PC-3 (cell line): Measurements from ENCODE around the gene CSK. TPM values are rescaled to one million over a fixed set of nuclear protein-coding genes. Genes with fewer than 3 reads are reported as not detected.

Experiments
- ATAC-seq: fragments of 200-7000 bp; cut with Tn5 transposase; 2 replicates; pipeline ENCODE4 v1.9.1; 2020; ENCODE audit warnings: mild to moderate bottlenecking, moderate library complexity
- BruUV-seq: library from RNA; stranded (reverse); fragments of 400-500 nt; replicated peaks from 2 replicates; lab custom pipeline; 2021; lab: Mats Ljungman, UMichigan
- CTCF ChIA-PET: fragments of 300-600 bp; sonication (Branson Sonifier 250); formaldehyde crosslinking; loops from one replicate; lab custom pipeline; 2022; ENCODE audit warnings: antibody characterized with exemption; lab: Charles Lee
- POLR2A ChIA-PET: fragments of 300-600 bp; sonication (Branson Sonifier 250); formaldehyde crosslinking; loops from one replicate; lab custom pipeline; 2022; ENCODE audit warnings: antibody characterized with exemption; ENCODE audit not compliant: unreplicated experiment; lab: Charles Lee
- DNase-seq: peaks from one replicate; pipeline ENCODE4 v3.0.0-alpha.2; 2015
- H2AFZ ChIP-seq: fragments of 300-600 bp; sonication (generic); 2 replicates; pipeline ENCODE4 v1.6.0; 2016; ENCODE audit warnings: antibody characterized with exemption, low read length
- H3F3A ChIP-seq: fragments of 300-600 bp; sonication (generic); one replicate; pipeline ENCODE4 v1.6.0; 2017; ENCODE audit warnings: antibody characterized with exemption, low read length, control low read depth, mild to moderate bottlenecking; ENCODE audit not compliant: unreplicated experiment
- H3K27ac ChIP-seq: fragments of 300-600 bp; sonication (generic); 2 replicates; pipeline ENCODE4 v1.5.1; 2016; ENCODE audit warnings: mild to moderate bottlenecking, low read length
- H3K27me3 ChIP-seq: fragments of 300-600 bp; sonication (generic); 2 replicates; pipeline ENCODE4 v1.6.1; 2016; ENCODE audit warnings: low read length, mixed read lengths
- H3K36me3 ChIP-seq: fragments of 300-600 bp; sonication (generic); 2 replicates; pipeline ENCODE4 v1.6.1; 2016; ENCODE audit warnings: low read depth, mixed run types, low read length, mixed read lengths
- H3K4me1 ChIP-seq: fragments of 300-600 bp; sonication (generic); 2 replicates; pipeline ENCODE4 v1.5.1; 2016; ENCODE audit warnings: low read length; ENCODE audit not compliant: insufficient read depth
- H3K4me2 ChIP-seq: fragments of 300-600 bp; sonication (generic); 2 replicates; pipeline ENCODE4 v1.6.0; 2016; ENCODE audit warnings: low read length
- H3K4me3 ChIP-seq: fragments of 300-600 bp; sonication (generic); 2 replicates; pipeline ENCODE4 v1.5.1; 2016; ENCODE audit warnings: mild to moderate bottlenecking, low read length, mixed read lengths
- H3K79me2 ChIP-seq: fragments of 300-600 bp; sonication (generic); 2 replicates; pipeline ENCODE4 v1.6.1; 2017; ENCODE audit warnings: low read length, mixed read lengths
- H3K9ac ChIP-seq: fragments of 300-600 bp; sonication (generic); 2 replicates; pipeline ENCODE4 v1.6.0; 2016; ENCODE audit warnings: mild to moderate bottlenecking, low read length
- H3K9me2 ChIP-seq: fragments of 300-600 bp; sonication (generic); replicated peaks from 2 replicates; pipeline ENCODE4 v1.6.1; 2016; ENCODE audit warnings: mixed run types, low read length, mixed read lengths
- H3K9me3 ChIP-seq: fragments of 300-600 bp; sonication (generic); 2 replicates; pipeline ENCODE4 v1.6.1; 2016; ENCODE audit warnings: low read length, mixed read lengths
- H4K20me1 ChIP-seq: fragments of 300-600 bp; sonication (generic); 2 replicates; pipeline ENCODE4 v1.6.1; 2016; ENCODE audit warnings: low read length, mixed read lengths
- CTCF ChIP-seq: fragments of 300-600 bp; sonication (generic); conservative IDR thresholded peaks from 2 replicates; pipeline ENCODE4 v1.5.1; 2017; ENCODE audit warnings: antibody characterized with exemption, low read depth, mild to moderate bottlenecking, low read length
- EZH2 ChIP-seq: fragments of 300-600 bp; sonication (generic); IDR thresholded peaks from one replicate; pipeline ENCODE4 v1.6.1; 2017; ENCODE audit warnings: antibody characterized with exemption, mild to moderate bottlenecking, low read length; ENCODE audit not compliant: unreplicated experiment
- EZH2phosphoT487 ChIP-seq: fragments of 300-600 bp; sonication (generic); IDR thresholded peaks from 2 replicates; pipeline ENCODE4 v1.6.1; 2018; ENCODE audit warnings: mild to moderate bottlenecking, antibody characterized with exemption, low read length, borderline replicate concordance
- intact Hi-C: fragments of 100-400 bp; cut with micrococcal nuclease; formaldehyde crosslinking; loops from 2 replicates; pipeline ENCODE4 v1.9.0; 2023
- total RNA-seq: library from RNA; depleted of rRNA; stranded (reverse); fragments of >200 nt; gene quantifications from 2 replicates; pipeline ENCODE4 v1.2.3, GENCODE V29; 2014

The CSK gene
- total RNA-seq, 1 experiment from 2014 or later: 38.0 TPM

- TF ChIP-seq EZH2 (no peak), CTCF (no peak), EZH2phosphoT487 (no peak)
- Histone ChIP-seq H3K27ac (no peak overlapping the region), H3K9ac (peak overlapping the region; percentile 85), H3K4me3 (peak overlapping the region; percentile 98), H3K36me3 (no peaks in the 10 kb centered on the region; the same call in 1 of the 2 replicates), H3K9me2 (no peaks in the 10 kb centered on the region), H3K79me2 (peaks cover 64% of the 10 kb centered on the region), H3K27me3 (no peaks in the 10 kb centered on the region), H3F3A (no peaks in the 10 kb centered on the region), H4K20me1 (peaks cover 11% of the 10 kb centered on the region; the same call in 1 of the 2 replicates), H2AFZ (peak overlapping the region; percentile 48; the same call in 1 of the 2 replicates), H3K4me1 (peaks cover 22% of the 10 kb centered on the region), H3K4me2 (peak overlapping the region; percentile 99), H3K9me3 (no peaks in the 10 kb centered on the region)
- BruUV-seq: no TSS peak
- no peak for DNase-seq
- ChIA-PET POLR2A (no interaction called here), CTCF (interaction anchor here (0.8 kb wide), 1 partner anchor 10 kb away, joined by 3 read pairs; no protein-coding TSS in a partner anchor)
- intact Hi-C loops: no loop called here
- ATAC-seq: no peak; the same call in 1 of the 2 replicates
These were observed 1.9 kb downstream of the CSK start for GRCh38 chr15:74783808-74784175.

DNA sequence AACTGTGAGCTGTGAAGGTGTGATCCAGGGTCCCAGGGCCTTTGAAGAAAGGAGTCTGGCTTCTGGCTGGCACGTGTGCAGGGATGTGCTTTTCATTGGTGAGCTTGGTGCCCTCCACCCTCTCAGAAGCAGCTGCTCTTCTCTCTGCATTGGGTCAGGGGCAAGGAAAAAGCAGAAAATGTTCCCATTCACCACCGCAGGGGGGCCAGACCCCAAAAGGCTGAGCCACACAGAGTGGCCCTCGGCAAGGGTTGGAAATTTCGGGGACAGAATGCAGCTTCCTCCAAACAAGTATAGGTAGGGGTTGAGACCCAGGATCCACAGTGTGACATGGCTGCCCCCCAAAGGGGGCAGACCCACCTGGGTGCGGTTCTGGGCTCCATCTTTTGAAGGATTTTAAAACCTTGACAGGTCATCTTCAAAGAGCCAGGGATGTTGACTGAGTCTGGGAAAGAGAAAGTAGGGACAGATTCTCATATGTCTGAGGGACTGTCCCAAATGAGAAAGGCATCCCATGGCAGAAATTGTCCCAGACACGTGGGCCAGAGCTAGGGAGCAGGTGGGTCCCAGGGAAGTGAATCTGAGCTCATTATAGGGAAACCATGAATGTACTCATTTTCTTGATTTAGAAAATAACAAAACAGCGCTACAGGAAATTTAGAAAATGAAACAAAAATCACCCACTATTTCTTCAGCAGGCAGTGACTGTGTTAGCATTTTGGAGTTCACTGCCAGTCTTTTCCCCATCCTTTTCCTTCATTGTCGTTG is 2.7 kb downstream of the CSK start:
- Histone ChIP-seq H3K4me2 (no peak overlapping the region), H3K4me3 (no peak overlapping the region), H3K79me2 (peaks cover 72% of the 10 kb centered on the region), H3K36me3 (no peaks in the 10 kb centered on the region; the same call in 1 of the 2 replicates), H3K9me3 (no peaks in the 10 kb centered on the region), H3K9me2 (no peaks in the 10 kb centered on the region), H3K9ac (no peak overlapping the region), H4K20me1 (peaks cover 18% of the 10 kb centered on the region; the same call in 1 of the 2 replicates), H3K4me1 (peaks cover 29% of the 10 kb centered on the region), H2AFZ (no peak overlapping the region), H3F3A (no peaks in the 10 kb centered on the region), H3K27me3 (no peaks in the 10 kb centered on the region), H3K27ac (no peak overlapping the region)
- CTCF ChIA-PET: no interaction called here
- POLR2A ChIA-PET: no interaction called here
- TF ChIP-seq EZH2 (no peak), CTCF (no peak), EZH2phosphoT487 (no peak)
- no peak for DNase-seq
- ATAC-seq: no peak
- BruUV-seq: no TSS peak
- intact Hi-C loops: no loop called here
